ENCODE measurements around the gene SCAPER.
A peak's percentile ranks its signal among the peaks of the same experiment; 100 is the strongest.

SCAPER gene

DNA sequence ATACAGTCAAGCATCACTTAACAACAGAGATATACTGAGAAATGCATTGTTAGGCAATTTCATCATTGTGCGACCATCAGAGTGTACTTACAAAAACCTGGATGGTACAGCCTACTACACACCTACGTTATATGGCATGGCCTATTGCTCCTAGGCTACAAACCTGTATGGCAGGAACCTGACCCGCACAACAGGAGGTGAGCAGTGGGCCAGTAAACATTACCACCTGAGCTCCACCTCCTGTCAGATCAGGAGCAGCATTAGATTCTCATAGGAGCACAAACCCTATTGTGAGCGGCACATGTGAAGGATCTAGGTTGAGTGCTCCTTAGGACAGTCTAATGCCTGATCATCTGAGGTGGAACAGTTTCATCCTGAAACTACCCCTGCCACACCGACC, 89.7 kb downstream of the SCAPER start:
- Mint-ChIP-seq H3K27me3 (ENCODE audit: low read depth, poor library complexity) (peaks cover 3% of the 10 kb centered on the region), H3K36me3 (ENCODE audit: low read depth) (peaks cover 31% of the 10 kb centered on the region)
- TF ChIP-seq, protein P1, sequence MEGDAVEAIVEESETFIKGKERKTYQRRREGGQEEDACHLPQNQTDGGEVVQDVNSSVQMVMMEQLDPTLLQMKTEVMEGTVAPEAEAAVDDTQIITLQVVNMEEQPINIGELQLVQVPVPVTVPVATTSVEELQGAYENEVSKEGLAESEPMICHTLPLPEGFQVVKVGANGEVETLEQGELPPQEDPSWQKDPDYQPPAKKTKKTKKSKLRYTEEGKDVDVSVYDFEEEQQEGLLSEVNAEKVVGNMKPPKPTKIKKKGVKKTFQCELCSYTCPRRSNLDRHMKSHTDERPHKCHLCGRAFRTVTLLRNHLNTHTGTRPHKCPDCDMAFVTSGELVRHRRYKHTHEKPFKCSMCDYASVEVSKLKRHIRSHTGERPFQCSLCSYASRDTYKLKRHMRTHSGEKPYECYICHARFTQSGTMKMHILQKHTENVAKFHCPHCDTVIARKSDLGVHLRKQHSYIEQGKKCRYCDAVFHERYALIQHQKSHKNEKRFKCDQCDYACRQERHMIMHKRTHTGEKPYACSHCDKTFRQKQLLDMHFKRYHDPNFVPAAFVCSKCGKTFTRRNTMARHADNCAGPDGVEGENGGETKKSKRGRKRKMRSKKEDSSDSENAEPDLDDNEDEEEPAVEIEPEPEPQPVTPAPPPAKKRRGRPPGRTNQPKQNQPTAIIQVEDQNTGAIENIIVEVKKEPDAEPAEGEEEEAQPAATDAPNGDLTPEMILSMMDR (IDR thresholded peaks at IDR 0.05) = no peak

DNA sequence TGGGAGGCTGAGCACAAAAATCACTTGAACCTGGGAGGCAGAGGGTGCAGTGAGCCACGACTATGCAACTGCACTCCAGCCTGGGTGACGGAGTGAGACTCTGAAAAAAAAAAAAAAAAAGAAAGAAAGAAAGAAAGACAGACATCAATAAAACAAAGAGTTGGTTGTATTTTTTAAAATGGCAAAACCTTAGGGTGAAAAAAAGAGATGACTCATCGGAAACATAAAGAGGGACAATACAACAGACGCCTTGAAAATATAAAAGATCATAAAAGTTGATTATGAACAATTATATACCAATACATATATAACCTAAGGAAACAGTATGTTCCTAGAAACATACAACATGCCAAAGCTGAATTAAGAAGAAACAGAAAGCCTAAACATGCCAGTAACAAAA, 92.8 kb downstream of the SCAPER start:
- DNase-seq = no peak
- Mint-ChIP-seq H3K4me1 (peaks cover 5% of the 10 kb centered on the region), H3K27me3 (ENCODE audit: low read depth, poor library complexity) (peaks cover 3% of the 10 kb centered on the region), H3K36me3 (ENCODE audit: low read depth) (peaks cover 12% of the 10 kb centered on the region), H3K4me3 (no peak overlapping the region), H3K27ac (no peak overlapping the region), H3K9me3 (peaks cover 10% of the 10 kb centered on the region)
- TF ChIP-seq, protein P1 (IDR thresholded peaks at IDR 0.05) = no peak

More for the DNA sequence above, 89.7 kb downstream of the SCAPER start:
- Mint-ChIP-seq H3K9me3 (peaks cover 23% of the 10 kb centered on the region), H3K4me3 (no peak overlapping the region), H3K27ac (no peak overlapping the region), H3K4me1 (no peaks in the 10 kb centered on the region)
- no peak for DNase-seq

GRCh38 chr15:76809412-76810103, 95.6 kb downstream of the SCAPER start:
- TF ChIP-seq, protein P1 (IDR thresholded peaks at IDR 0.05) = no peak
- H3K4me3 Mint-ChIP-seq = no peak overlapping the region
- peaks cover 10% of the 10 kb centered on the region for H3K9me3 Mint-ChIP-seq
- DNase-seq = no peak
- peaks cover 5% of the 10 kb centered on the region for H3K4me1 Mint-ChIP-seq
- no peak overlapping the region for H3K27ac Mint-ChIP-seq
- H3K27me3 Mint-ChIP-seq (ENCODE audit: low read depth, poor library complexity) = no peaks in the 10 kb centered on the region
- peaks cover 12% of the 10 kb centered on the region for H3K36me3 Mint-ChIP-seq (ENCODE audit: low read depth)

GRCh38 chr15:76803049-76803571, 102.0 kb downstream of the SCAPER start:
- peaks cover 4% of the 10 kb centered on the region for H3K27me3 Mint-ChIP-seq (ENCODE audit: low read depth, poor library complexity)
- TF ChIP-seq, protein P1 (IDR thresholded peaks at IDR 0.05) = no peak
- peak overlapping the region; percentile 19 for H3K27ac Mint-ChIP-seq
- H3K36me3 Mint-ChIP-seq (ENCODE audit: low read depth) = peaks cover 38% of the 10 kb centered on the region
- DNase-seq = no peak
- H3K9me3 Mint-ChIP-seq = no peaks in the 10 kb centered on the region
- peaks cover 9% of the 10 kb centered on the region for H3K4me1 Mint-ChIP-seq
- no peak overlapping the region for H3K4me3 Mint-ChIP-seq

DNA sequence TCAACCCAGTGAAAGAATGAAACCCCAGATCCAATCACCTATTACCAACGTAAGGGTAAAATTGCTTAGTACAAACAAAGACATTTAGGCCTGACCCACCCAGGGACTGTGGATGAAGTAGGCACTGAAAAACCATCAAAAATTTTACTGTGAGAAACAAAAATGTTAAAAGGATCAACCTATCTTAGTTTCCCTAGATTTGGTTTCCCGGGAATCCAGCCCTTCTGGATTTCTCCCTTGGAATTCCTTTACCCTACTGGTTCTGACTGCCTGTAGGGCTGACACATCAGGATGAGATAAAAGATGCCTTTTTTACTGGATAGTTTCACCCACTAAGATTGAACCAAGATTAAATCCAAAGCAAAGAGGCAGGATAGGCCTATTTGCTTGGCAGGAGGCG, 102.7 kb downstream of the SCAPER start:
- Mint-ChIP-seq H3K27me3 (ENCODE audit: low read depth, poor library complexity) (peaks cover 4% of the 10 kb centered on the region), H3K9me3 (no peaks in the 10 kb centered on the region), H3K36me3 (ENCODE audit: low read depth) (peaks cover 38% of the 10 kb centered on the region), H3K27ac (no peak overlapping the region), H3K4me1 (peaks cover 9% of the 10 kb centered on the region), H3K4me3 (no peak overlapping the region)
- no peak for DNase-seq
- TF ChIP-seq, protein P1 (IDR thresholded peaks at IDR 0.05) = no peak

- Mint-ChIP-seq H3K36me3 (ENCODE audit: low read depth) (peaks cover 38% of the 10 kb centered on the region), H3K4me1 (peaks cover 9% of the 10 kb centered on the region), H3K4me3 (no peak overlapping the region), H3K9me3 (no peaks in the 10 kb centered on the region), H3K27ac (no peak overlapping the region), H3K27me3 (ENCODE audit: low read depth, poor library complexity) (peaks cover 4% of the 10 kb centered on the region)
- no peak for DNase-seq
- TF ChIP-seq, protein P1 (IDR thresholded peaks at IDR 0.05) = no peak
Observed at GRCh38 chr15:76799760-76800159, 105.4 kb downstream of the SCAPER start.
